HFFc6 (cell line): Measurements from ENCODE around the gene ZNF467. TPM values are rescaled to one million over a fixed set of nuclear protein-coding genes. Genes with fewer than 3 reads are reported as not detected.

Experiments
- DNase-seq: peaks from one replicate; pipeline ENCODE4 v3.0.0-alpha.2; 2018
- H3K27ac Mint-ChIP-seq: 2 replicates; pipeline ENCODE4 v1.8.0; 2020; ENCODE audit warnings: mild to moderate bottlenecking, mixed read lengths
- H3K27me3 Mint-ChIP-seq: 2 replicates; pipeline ENCODE4 v1.8.0; 2021; ENCODE audit warnings: mild to moderate bottlenecking, moderate library complexity, mixed read lengths; ENCODE audit not compliant: insufficient read depth
- H3K36me3 Mint-ChIP-seq: 2 replicates; pipeline ENCODE4 v1.8.0; 2021; ENCODE audit warnings: low read depth, mixed read lengths
- H3K4me1 Mint-ChIP-seq: 2 replicates; pipeline ENCODE4 v1.8.0; 2020; ENCODE audit warnings: low read depth, mixed read lengths
- H3K4me3 Mint-ChIP-seq: 2 replicates; pipeline ENCODE4 v1.8.0; 2020; ENCODE audit warnings: mild to moderate bottlenecking, moderate library complexity, mixed read lengths
- H3K9me3 Mint-ChIP-seq: 2 replicates; pipeline ENCODE4 v1.8.0; 2020; ENCODE audit warnings: mild to moderate bottlenecking, mixed read lengths
- total RNA-seq, 6 experiments: library from RNA; stranded (reverse); fragmentation: NEBNext Ultra II Directional; extraction: Animal tissue kit (Norgen Biotek cat#: 25700); gene quantifications; 2 replicates in 1 of 6; 3 replicates in 5 of 6; pipeline ENCODE4 v1.2.3, GENCODE V29; 2021
- TF ChIP-seq, protein P1 (sequence below): fragments of 200-600 bp; sonication (generic); IDR thresholded peaks from 2 replicates; pipeline ENCODE4 v1.5.0; 2021; ENCODE audit warnings: antibody characterized with exemption, mild to moderate bottlenecking

The ZNF467 gene
- total RNA-seq, 6 experiments from 2014 or later = 0.68 to 1.7 (median 1.0) TPM

- Mint-ChIP-seq H3K9me3 (peaks cover 17% of the 10 kb centered on the region), H3K4me1 (peaks cover 30% of the 10 kb centered on the region), H3K27me3 (no peaks in the 10 kb centered on the region; the same call in 1 of the 2 replicates), H3K36me3 (peaks cover 10% of the 10 kb centered on the region), H3K4me3 (no peak overlapping the region), H3K27ac (no peak overlapping the region)
- TF ChIP-seq, protein P1, sequence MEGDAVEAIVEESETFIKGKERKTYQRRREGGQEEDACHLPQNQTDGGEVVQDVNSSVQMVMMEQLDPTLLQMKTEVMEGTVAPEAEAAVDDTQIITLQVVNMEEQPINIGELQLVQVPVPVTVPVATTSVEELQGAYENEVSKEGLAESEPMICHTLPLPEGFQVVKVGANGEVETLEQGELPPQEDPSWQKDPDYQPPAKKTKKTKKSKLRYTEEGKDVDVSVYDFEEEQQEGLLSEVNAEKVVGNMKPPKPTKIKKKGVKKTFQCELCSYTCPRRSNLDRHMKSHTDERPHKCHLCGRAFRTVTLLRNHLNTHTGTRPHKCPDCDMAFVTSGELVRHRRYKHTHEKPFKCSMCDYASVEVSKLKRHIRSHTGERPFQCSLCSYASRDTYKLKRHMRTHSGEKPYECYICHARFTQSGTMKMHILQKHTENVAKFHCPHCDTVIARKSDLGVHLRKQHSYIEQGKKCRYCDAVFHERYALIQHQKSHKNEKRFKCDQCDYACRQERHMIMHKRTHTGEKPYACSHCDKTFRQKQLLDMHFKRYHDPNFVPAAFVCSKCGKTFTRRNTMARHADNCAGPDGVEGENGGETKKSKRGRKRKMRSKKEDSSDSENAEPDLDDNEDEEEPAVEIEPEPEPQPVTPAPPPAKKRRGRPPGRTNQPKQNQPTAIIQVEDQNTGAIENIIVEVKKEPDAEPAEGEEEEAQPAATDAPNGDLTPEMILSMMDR = no peak
- DNase-seq = no peak
Observed at GRCh38 chr7:149716932-149717307, 56.5 kb downstream of the ZNF467 start.

DNA sequence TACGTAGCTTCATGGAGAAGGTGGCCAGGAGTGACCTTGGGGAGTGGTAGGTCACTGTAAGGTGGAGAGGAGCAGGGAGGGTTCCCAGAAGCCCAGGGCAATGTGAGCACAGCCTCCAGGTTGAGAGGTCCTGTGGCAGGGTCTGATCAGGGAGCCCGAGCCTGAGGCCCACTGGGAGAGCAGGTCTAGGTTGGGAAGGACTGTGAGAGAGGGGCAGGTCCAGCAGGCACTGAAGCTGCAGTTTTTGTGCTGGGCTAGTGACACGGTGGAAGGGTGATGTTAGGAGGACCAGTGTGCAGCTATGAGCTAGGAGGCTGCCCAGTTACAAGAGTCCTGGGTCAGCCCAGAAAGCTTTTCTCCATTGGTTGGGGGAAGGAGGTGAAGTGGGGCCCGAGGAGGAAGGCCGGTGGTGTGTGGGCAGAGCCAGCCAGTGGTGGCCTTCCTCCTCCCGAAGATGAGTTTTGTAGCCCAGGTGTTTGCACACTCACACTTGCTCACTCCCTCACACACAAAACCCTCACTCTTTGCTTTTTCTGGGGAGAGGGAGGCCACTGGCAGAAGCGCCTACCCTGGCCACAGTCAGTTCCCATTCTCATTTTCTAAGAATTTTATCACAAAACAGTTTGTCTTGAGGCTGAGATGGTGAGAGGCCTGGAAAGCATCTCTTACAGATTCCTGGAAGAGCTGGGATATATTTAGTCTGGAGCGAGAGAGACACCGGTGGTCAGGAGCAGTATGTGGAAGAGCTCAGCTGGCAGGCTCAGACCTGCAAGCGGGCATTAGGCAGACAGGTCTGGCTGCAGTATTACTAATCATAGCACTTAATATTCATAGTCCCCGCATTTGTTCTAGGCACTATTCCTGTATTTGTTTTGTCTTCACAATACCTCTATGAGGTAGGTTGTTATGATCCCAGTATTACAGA lies 57.1 kb downstream of the ZNF467 start:
- peak; percentile 34 for DNase-seq
- Mint-ChIP-seq H3K36me3 (peaks cover 15% of the 10 kb centered on the region), H3K27ac (no peak overlapping the region), H3K4me1 (peaks cover 30% of the 10 kb centered on the region), H3K4me3 (peak overlapping the region; percentile 91), H3K9me3 (peaks cover 24% of the 10 kb centered on the region), H3K27me3 (no peaks in the 10 kb centered on the region; the same call in 1 of the 2 replicates)
- TF ChIP-seq, protein P1 = no peak; the same call in 1 of the 2 replicates

DNA sequence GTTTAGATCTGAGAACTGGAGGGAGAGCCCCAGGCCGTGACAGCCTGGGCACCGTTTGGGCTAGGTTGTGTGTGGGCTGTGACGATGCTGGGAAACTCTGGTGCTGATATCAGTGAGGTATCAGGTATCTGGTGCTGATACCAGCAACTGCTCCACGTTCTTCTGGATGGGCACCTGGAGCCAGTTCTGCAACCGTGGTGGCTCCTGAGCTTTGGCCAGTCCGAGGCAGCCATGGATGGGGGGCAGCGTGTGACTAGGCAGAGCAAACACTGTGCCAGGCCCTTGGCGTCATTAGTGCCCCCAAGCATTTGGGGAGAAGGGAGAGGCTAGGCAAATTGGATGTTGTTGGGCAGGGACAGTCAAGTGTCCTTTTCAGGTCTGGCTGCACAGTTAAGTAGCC lies 57.9 kb downstream of the ZNF467 start:
- H3K9me3 Mint-ChIP-seq = peaks cover 32% of the 10 kb centered on the region
- H3K27ac Mint-ChIP-seq = peak overlapping the region; percentile 69
- peak overlapping the region; percentile 91 for H3K4me3 Mint-ChIP-seq
- H3K27me3 Mint-ChIP-seq = no peaks in the 10 kb centered on the region; the same call in 1 of the 2 replicates
- TF ChIP-seq, protein P1 = no peak
- peaks cover 23% of the 10 kb centered on the region for H3K36me3 Mint-ChIP-seq
- peaks cover 30% of the 10 kb centered on the region for H3K4me1 Mint-ChIP-seq
- DNase-seq = no peak

GRCh38 chr7:149714910-149715471 lies 58.4 kb downstream of the ZNF467 start:
- peaks cover 30% of the 10 kb centered on the region for H3K4me1 Mint-ChIP-seq
- TF ChIP-seq, protein P1 = no peak
- no peak for DNase-seq
- H3K36me3 Mint-ChIP-seq = peaks cover 23% of the 10 kb centered on the region
- H3K9me3 Mint-ChIP-seq = peaks cover 35% of the 10 kb centered on the region
- peak overlapping the region; percentile 91 for H3K4me3 Mint-ChIP-seq
- peak overlapping the region; percentile 69 for H3K27ac Mint-ChIP-seq
- no peaks in the 10 kb centered on the region; the same call in 1 of the 2 replicates for H3K27me3 Mint-ChIP-seq

Other genes starting within 250 kb of the ZNF467 start
- gene ZNF862, start 64.8 kb upstream of the ZNF467 start, total RNA-seq = 1 to 10 TPM; 5.2 to 8.2 (median 6.9) TPM
- gene ATP6V0E2, start 100.4 kb upstream of the ZNF467 start, total RNA-seq = 10 to 100 TPM; 40.9 to 54.8 (median 48.0) TPM